NCI-H748 treated with DMSO at 0.1 percent for 48 hours (cell line): ENCODE measurements around the gene L3MBTL4.

Source experiments
- DNase-seq: peaks from one replicate; lab custom pipeline; 2025; lab: John Stamatoyannopoulos, UW

Gene L3MBTL4

DNA sequence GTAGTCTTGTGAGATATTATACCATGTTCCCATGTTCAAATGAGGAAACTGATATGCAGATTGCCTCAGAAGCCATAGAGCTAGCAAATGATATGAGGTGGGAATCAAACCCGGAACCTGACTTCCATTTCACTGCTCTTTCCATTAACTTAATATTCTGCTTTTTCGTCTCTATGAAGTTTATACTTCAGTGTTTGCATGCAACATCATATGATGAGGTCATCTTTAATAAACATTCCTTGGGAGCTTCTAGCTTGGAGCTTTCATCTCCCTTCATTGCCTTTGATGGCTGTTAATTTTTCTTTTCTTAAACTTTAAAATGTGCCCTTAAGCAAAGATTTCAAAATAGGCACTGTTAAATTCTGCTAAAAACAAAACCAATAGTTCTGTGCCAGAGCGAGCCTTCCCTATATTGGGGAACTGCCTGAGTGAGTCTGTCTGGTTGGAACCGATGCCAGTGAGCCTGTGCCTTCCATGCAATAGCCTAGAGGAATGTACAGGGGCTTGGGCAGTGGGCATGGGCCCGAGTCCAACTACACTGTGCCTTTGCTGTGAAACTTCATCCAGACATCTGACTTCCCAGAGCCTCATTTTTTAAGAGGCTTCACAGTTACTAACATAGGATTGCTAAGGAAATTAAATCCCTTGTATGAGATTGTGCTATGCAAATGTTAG lies 428.3 kb downstream of the L3MBTL4 start:
- no peak for DNase-seq

DNA sequence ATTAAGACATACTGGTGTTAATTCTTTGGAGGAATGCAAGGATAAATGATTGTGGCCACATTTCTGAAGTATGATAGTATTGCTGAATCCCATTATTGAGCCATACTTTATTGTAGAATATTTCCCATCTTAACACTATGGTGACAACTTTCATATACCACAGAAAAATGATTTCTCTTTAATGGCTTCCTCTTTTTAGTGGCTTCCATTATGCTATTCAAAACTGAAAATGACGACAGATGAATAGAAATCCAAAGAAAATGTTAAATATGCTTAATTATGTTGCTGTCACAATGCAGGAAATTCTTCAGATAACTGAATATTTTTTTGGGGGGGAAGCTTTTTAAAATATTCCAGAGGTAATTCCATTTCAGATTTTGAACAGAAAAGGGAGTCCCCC lies 430.5 kb downstream of the L3MBTL4 start:
- DNase-seq, result no peak

DNA sequence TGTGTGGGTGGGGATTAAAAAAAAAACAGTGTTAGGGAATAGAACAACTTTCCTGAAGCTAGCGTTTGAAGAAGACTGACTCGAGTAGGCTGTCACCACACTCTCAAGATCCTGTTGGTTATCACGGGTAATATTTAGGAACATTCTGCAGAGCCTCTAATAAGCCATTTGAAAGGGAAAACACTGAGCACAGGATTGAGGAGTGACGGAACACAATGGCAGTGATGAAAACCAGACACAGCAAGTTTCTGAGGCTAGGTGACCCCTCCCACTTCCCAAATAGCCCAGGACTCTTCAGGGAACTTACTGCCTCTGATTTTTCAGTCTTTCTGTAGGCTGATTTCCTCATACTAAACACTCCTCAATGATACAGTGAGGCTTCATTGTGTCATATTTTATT lies 431.2 kb downstream of the L3MBTL4 start:
- no peak for DNase-seq

DNA sequence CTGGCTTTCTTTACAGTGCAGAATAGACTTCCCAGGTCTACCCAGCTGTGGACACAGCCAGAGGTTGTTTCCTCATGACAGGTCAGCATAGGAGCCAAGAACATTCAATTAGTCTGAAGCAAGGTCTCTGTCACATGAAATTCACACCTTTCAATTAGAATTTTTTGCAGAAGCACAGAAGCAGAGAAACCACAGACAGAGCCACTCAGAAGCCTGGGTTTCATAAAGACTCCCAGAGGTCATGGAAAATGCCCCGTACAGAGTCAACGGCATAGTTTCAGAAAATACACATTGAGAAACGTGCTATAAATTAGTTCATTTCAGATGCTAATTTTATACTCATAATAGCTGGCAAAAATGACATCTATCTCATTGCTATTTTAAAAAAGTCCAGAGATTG lies 432.4 kb downstream of the L3MBTL4 start:
- no peak for DNase-seq

DNA sequence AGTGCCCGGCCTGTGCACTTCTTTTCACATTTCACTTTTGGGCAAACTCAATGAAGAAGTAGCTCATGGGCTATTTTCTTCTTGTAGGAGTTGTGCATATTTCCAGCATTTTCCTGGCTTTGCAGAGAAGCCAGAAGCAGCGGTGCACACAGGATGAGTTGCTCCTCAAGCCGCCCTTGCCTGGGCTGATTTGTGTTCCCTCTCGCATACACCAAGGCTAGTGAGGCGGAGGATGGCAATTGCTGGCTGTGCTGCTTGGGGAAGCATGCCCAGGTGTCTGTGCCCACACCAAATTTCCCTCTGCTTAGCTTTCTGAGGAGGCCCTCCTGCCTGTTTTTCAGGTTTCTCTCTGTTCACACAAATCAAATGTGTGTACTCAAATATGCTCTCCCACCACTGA lies 434.0 kb downstream of the L3MBTL4 start:
- no peak for DNase-seq

DNA sequence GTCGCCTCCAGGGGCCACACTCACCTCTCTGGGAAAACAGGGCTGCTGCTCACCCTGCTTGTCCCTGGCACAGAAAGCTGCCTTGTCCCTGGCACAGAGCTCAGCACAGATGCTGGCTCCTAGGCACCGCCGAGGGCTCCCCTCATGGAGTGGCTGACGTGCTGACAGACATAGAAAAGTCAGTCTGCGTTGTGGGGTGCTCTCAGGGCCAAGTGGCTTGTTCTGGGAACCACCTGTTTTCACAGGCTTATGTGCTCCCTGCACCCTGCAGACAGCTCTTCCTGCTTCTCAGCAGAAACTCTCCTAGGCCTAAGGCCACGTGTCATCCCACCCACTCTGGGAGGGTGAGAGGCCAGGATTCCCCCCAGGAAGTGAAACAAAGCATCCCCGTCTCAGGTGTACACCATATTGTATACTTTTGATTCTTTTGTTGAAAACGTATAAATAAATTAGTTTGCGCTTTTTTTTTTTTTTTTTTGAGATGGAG lies 434.7 kb downstream of the L3MBTL4 start:
- DNase-seq, result no peak

DNA sequence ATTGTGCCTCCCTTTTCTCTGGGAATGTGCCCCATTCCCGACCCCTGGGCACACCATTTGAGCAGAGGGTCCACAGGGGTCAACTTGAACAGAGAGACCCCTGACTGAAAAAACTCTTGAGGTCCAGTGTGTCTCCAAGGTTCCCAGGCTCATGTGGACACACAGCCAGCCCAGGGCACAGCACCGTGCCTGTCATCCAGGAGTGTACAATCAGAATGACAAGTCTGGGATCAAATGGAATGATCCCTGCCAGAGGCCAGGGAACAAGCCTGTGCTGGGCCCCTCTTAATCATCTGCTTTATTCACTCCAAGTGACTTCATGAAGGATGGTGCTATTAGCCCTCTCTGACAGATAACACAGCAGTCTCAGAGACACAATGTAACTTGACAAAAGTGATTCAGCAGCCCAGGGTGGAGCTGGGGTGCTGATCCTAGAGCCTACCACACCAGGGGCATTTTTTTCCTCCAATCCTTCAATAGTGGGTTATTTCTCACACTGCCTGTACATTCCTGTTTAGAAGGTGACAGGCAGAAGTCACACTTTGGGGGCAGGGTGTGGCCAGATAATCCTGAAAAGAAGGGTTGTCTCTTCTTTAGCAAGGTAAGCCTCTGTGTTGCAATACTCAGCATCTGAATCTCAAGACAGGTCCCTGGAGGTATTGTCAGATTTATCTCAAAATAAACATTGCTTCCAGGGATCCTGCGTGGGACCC lies 435.4 kb downstream of the L3MBTL4 start:
- no peak for DNase-seq

DNA sequence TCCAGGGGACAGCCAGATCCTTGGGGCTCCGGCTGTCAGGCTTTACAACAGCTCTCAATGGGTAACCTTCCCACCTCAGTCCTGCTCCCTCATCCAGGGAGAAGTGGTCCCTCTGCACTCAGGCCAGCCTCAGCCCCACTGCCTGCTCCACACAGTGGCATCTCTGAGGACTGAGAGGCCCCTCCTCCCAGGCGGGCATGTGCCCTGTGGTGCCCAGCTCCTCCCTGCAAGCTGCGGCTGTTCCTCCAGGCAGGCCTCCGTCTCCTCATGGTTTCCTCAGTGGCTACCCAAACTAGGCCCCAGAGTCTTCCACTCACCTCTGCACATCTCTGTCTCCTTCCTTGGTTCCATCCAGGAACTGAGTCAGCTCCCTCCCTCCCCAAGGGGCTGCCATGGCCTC lies 437.7 kb downstream of the L3MBTL4 start:
- no peak for DNase-seq

DNA sequence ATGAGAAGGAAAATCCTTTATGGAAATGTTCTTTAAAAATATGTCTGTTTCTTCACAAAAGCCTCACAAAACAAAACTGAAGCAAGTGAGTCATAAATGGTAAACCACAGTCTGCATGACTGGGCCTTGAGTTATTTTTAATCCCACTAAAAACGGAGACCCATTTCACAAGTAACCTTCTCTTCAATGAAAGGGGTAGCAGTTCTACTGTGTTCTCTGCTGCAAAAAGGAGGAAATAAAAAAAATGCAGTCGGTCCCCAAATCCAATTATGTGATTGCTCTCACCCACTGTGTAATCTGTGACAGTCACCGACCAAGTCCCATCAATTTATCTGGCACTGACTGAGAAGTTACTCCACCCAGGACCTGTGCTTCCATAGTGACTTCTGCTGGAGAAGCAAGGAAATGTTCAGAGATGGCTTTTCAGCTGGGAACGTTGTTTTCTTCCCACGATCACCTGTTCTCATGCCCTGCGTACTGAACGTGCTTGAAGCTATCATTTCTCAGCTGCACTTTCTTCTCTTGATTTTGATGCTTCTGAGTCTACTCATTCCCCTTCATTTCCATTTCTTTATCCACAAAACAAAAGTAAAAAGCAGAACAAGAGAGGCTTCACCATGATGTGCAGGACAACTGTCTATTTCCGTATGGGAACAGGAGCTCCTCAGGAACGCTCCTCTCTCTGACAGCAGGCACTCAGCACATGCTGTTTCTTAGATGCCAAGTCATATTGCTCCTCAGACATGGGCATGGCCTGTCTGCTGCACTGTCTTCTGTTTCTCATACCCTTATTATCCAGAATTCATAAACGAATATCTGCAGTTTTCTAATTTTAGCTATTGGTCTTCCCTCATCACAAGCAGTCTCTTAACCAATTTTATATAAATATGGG lies 439.4 kb downstream of the L3MBTL4 start:
- no peak for DNase-seq

DNA sequence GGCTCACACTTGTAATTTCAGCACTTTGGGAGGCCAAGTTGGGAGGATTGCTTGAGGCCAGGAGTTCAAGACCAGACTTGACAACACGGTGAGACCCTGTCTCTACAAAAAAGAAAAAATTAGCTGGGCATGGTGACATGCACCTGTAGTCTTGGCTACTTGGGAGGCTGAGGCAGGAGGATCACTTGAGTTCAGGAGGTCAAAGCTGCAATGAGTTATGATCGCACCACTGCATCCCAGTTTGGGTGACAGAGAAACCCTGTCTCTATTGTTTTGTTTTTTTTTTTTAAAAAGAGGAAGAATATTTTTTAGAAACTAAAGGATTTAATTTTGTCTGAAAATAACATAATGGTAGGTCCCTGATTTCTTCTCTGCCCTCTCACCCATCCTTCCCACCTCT lies 440.0 kb downstream of the L3MBTL4 start:
- no peak for DNase-seq

DNA sequence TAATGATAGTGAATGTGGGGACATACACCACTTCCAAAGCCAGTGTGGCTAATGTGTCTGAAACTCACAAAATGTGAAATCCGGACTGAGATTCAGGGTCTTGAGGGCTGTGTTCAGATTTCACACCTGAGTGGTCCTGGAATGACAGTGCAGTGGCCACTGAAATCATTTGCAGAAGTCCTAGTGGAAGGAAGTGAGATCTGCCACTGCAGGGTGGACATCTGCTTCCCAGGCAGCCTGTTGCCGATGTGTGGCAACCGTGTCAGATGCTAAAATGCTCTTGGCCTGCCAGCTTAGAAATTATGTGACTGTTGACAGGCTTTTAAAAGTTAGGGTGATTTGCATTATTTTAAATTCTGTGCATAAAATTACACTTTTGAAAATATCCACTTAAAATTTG lies 441.6 kb downstream of the L3MBTL4 start:
- DNase-seq, result no peak

DNA sequence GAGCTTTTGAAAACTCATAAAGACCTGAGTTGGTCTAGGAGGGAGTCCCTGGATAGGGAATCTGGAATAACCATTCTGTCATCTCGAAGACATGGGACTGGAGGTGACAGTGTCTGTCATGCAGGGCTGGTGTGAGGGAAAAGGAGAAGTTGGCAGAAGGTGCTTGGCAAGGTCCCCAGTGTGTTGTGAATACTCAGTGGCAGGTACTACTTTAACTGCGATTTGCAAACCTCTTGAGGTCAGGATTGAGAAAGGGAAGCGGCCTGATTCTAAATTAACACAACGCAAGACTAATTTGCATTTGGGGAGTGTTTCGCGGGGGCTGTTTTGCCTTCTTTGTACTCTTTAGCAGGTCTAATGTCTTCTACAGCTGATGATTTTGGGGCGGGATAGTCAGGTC lies 442.4 kb downstream of the L3MBTL4 start:
- DNase-seq, result no peak

DNA sequence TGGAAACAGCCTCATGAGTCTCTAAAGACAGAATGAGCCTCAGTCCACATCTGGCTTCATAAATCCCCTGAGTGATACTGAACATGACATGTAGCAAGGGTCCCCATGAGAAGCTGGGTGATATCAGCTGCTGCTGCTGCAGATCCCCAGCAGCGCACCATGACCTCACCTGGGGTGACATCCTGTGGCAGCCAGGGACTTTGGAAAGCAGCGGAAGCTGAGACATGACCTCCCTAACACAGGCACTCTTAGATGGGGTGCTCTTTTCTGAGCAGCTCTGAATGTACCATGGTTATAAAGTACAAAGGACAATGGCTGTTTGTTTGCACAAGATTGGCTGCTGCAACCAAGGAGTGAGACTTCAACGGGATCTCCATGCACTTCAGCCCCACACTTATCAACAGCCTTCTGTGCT lies 444.7 kb downstream of the L3MBTL4 start:
- no peak for DNase-seq

DNA sequence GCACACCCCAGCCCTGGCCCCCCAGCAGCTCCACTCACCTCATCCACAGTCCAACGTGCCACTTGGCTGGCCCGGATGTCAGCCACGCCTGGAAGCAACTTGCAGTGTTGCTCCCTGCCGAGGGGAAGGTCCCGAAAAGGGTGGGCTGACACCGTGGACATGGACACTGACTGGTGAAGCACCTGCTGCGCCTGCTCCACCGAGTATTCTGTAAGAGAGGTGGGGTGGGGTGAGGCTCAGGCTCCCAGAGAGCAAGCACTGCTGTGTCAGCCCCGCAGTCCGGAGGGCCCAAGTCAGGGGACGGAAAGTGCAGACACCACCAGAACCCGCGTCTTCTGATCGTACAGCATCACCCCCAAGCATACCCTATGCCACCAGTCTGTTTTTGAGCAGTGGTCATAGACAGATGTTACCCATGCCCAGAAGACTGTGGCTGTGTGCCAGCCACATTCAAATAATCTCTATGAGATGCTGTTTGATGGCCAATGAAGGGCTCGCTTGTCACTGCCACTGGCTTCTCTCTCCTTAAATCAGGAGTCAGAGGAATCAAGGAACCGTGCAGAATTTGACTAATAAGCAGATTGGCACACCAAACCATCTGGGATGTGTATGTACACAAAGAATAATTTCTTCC lies 445.2 kb downstream of the L3MBTL4 start:
- DNase-seq, result no peak

DNA sequence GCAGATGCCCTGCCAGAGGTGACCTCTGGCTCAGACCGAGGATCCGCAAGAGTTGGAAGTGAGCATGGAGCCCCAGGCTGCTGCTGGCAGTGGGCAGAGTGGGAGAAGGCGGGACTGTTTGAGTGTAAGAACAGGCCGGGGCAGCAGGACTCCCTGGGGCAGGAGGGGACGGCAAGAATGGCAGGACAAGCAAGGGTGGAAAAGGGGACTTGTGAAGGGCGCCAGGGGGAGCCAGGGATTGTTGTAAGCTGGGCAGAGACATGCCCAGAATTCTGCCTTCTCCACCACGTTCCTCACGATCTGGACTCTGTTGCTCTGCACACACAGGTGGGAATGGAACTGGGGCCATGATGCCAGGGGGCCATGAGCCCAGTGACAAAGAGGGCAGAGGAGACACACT lies 447.0 kb downstream of the L3MBTL4 start:
- no peak for DNase-seq

DNA sequence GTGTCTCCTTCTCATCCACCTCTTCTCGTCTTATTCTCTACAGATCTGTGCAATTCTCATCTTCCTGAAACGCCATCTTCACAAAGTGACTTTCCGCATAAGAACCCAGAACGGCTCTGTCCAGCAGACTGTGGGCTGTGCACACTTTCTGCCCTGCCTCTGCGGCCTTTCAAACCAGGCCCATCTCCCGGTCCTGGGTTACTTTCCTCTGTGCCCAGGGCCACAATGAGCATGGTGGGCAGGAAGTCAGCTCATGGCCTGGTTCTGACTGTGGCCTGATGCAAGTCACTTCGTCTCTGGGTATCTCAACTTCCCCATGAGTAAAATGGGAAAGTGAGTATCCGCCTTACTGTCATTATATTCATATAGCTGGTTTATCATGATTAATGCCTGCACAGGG lies 447.7 kb downstream of the L3MBTL4 start:
- no peak for DNase-seq

DNA sequence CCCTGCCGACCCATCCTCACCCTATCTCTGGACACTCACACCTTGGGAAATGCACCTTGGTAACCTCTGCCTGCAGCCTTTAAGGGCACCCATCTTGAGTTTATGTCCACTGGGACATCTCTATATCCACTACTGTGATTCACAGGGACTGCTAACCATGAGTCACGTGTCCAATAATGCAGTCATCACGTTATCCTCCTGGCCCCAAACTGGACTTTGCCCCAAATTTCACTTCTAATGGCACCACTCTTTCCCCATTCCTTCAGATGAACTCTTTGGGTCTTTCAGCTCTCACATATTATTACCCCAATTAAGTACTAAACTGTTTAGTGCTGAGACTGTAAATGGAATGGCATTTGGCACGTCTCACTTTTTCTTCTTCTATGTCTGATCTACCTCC lies 448.2 kb downstream of the L3MBTL4 start:
- no peak for DNase-seq

DNA sequence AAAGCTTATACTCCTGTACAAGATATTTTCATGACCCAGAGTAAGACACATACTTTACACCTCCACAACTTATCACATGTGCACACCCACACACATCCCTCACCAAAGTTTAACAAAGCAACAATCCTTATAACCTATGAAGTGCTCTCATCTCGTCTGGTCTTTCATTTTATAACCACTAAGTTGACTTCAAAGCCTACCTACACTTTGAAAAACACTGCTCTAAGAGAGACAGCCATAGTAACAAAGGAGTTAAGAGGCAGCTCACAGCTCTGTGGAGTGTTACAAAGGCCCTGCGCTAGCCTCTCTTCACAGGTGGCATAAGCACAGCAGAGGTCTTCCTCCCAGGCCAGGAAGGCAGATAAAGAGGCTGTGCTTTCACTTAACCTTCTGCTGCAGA lies 449.7 kb downstream of the L3MBTL4 start:
- no peak for DNase-seq

DNA sequence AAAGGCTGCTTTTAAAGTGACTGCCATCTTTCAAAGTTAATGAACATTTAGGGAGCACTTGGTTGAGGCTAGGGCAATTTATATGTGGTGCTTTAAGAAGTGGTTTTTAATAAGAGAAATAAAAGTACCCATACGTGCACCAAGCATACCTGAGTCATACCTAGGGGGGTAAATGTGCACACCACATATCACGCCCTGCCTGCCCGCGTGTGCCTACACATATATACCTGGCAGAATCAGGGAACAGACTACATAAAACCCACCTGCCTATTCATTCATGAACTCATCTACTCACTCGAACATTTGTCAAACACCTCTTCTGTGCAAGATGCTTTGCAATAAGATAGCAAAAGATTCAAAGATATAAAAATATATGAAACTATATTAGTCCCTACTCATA lies 450.1 kb downstream of the L3MBTL4 start:
- no peak for DNase-seq

DNA sequence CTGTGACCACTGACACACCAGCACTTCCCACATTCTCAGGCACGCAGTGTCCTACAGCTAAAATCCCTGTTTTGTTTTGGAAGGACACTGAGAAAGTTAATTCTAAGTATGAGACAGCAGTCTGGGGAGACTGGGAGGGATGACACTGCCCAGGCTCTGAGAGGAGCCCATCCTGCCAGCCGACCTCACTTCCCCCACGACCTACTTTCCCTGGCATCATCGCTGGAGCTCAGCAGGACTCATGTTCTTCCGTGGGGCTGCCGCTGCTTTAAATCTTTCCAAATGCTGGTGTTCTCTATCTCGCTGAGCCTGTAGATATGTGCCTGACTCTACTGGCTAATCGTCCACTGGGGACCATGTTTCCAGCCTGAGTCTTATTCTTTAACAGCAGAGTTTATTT lies 450.6 kb downstream of the L3MBTL4 start:
- DNase-seq, result no peak

DNA sequence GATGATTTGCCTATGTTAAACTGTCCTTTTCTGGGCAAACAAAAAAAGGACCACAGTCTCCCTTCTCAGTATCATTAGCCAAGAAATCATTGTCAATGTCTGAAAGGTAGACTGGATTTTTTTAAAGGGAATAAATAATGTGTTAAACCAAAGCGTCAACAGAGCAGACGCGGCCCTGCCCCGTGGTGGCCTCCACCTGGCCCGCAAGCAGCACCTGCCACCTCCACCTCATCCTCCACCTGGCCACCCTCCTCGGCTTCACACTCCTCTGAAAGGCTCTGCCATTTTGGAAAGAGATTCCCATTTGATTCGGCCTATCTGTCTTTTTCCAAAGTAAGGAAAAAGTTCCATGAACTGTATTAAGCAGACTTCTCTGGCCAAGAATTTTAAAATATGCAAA lies 451.4 kb downstream of the L3MBTL4 start:
- no peak for DNase-seq

DNA sequence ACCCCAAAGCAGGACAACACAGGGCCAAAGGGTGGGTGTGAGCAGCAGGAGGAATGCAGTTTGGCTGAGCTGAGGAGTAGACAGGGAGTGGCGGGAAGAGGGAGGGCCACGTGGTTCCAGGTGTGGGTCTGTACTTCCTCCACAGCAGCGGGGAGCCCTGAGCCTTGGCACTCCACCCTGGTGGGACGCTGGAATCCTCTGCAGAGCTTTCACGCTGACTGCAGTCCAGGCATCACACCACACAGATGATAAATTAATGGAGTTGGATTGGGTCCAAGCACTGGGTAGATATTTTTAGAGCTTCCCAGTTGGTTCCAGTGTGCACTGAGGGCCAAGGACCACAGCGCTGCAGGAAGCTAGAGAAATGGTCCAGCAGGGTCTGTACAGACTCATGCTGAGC lies 452.3 kb downstream of the L3MBTL4 start:
- no peak for DNase-seq

DNA sequence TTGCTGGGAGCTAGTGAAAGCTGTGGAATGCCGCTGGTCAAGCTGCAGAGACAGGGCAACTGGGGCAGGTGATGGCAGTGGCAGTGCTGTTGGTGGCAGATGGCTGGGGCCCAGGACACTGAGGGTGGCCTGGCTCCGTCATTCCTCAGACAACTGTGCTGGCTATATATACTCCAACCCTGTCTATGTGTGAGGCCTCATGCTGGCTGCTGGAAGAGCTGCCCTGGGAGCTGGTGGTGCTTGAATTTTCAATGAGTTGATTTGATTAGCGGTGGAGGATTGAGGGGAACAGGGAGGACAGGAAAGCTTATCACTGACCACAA lies 452.9 kb downstream of the L3MBTL4 start:
- no peak for DNase-seq
